ENCODE measurements around the gene ZNHIT6.

Gene ZNHIT6

DNA sequence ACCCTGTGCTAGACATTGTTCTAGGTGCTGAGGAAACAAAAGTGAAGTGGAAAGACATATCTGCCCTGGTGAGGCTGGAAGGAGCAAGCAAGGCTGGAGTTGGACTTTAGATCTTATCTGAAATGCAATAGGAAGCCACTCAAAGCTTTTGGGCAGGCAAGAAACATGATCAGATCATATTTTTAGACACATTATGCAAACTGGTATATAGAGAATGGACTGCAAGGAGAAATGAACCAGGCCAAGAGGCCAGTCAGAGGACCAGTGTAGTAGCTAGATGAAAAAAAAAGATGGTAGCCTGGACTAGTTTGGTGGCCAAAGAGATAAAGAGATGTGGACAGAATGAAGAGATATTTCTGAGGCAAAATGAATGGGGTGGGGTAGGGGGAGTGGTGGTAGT lies 81.4 kb downstream of the ZNHIT6 start:
- POLR2A ChIA-PET = no interaction called here
- Histone ChIP-seq H3K36me3 (ENCODE audit: control insufficient read depth in 2 of 2, insufficient read depth in 1 of 2, low read length in 2 of 2) (peaks cover 0 to 3% of the 10 kb centered on the region in 2 experiments; a peak in 1 of 3 replicates), H3K4me1 (ENCODE audit: control insufficient read depth, insufficient read depth, low read length) (peaks cover 9% of the 10 kb centered on the region), H3K4me3 (ENCODE audit: low read depth, low read length) (no peak overlapping the region), H3K27ac (ENCODE audit: extremely low read depth, low read depth, low read length) (no peak overlapping the region), H3K9me3 (ENCODE audit: control insufficient read depth, insufficient read depth, low read depth, low read length) (no peaks in the 10 kb centered on the region)
- TF ChIP-seq, protein P1, sequence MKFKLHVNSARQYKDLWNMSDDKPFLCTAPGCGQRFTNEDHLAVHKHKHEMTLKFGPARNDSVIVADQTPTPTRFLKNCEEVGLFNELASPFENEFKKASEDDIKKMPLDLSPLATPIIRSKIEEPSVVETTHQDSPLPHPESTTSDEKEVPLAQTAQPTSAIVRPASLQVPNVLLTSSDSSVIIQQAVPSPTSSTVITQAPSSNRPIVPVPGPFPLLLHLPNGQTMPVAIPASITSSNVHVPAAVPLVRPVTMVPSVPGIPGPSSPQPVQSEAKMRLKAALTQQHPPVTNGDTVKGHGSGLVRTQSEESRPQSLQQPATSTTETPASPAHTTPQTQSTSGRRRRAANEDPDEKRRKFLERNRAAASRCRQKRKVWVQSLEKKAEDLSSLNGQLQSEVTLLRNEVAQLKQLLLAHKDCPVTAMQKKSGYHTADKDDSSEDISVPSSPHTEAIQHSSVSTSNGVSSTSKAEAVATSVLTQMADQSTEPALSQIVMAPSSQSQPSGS (tag by site-specific recombination; IDR thresholded peaks at IDR 0.05; ENCODE audit: low read depth) = no peak
- TF ChIP-seq ZNF155 (tag by site-specific recombination; IDR thresholded peaks at IDR 0.05) (no peak), ZFP41 (tag by site-specific recombination; IDR thresholded peaks at IDR 0.05; ENCODE audit: borderline replicate concordance) (no peak), ZNF677 (tag by site-specific recombination; IDR thresholded peaks at IDR 0.05) (no peak), ZNF658 (tag by site-specific recombination; IDR thresholded peaks at IDR 0.05) (no peak), ZBTB21 (tag by site-specific recombination; IDR thresholded peaks at IDR 0.05) (no peak), ZBTB48 (tag by site-specific recombination; IDR thresholded peaks at IDR 0.05) (no peak), SP2 (tag by site-specific recombination; IDR thresholded peaks at IDR 0.05) (no peak), ZNF610 (tag by site-specific recombination; IDR thresholded peaks at IDR 0.05; ENCODE audit: borderline replicate concordance) (no peak), ZNF623 (tag by site-specific recombination; IDR thresholded peaks at IDR 0.05) (no peak), ZBTB20 (tag by site-specific recombination; IDR thresholded peaks at IDR 0.05) (no peak)
- TF ChIP-seq, protein P2, sequence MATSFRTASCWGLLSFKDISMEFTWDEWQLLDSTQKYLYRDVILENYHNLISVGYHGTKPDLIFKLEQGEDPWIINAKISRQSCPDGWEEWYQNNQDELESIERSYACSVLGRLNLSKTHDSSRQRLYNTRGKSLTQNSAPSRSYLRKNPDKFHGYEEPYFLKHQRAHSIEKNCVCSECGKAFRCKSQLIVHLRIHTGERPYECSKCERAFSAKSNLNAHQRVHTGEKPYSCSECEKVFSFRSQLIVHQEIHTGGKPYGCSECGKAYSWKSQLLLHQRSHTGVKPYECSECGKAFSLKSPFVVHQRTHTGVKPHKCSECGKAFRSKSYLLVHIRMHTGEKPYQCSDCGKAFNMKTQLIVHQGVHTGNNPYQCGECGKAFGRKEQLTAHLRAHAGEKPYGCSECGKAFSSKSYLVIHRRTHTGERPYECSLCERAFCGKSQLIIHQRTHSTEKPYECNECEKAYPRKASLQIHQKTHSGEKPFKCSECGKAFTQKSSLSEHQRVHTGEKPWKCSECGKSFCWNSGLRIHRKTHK (tag by site-specific recombination; IDR thresholded peaks at IDR 0.05) = no peak
- CTCF ChIA-PET = no interaction called here

DNA sequence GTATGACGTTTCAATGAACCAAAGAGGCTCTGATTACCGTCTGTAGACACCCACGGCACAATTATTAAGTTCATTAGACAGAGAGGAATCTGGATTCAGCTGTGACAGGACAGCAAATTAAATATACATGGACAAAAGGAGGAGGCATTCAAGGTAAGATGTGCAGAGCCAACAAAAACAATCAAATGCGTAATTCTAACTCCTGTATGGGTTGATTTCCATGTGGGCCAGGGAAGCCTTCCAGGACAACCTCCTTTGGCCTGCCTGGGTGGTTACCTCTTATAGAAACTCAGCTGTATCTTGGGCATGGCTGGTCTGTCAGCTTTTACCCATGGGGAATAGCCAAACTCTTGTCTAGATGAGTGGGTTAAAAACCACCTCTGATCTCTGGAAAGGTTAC lies 83.9 kb downstream of the ZNHIT6 start:
- Histone ChIP-seq H3K36me3 (ENCODE audit: control insufficient read depth in 2 of 2, insufficient read depth in 1 of 2, low read length in 2 of 2) (peaks cover 0 to 3% of the 10 kb centered on the region in 2 experiments; a peak in 1 of 3 replicates), H3K4me1 (ENCODE audit: control insufficient read depth, insufficient read depth, low read length) (peaks cover 9% of the 10 kb centered on the region), H3K9me3 (ENCODE audit: control insufficient read depth, insufficient read depth, low read depth, low read length) (no peaks in the 10 kb centered on the region), H3K4me3 (ENCODE audit: low read depth, low read length) (no peak overlapping the region), H3K27ac (ENCODE audit: extremely low read depth, low read depth, low read length) (no peak overlapping the region)
- ChIA-PET CTCF (interaction anchor here (1.0 kb wide), 1 partner anchor 12 kb away, joined by 3 read pairs; no protein-coding TSS in a partner anchor), POLR2A (no interaction called here)
- TF ChIP-seq ZBTB8A (tag by site-specific recombination; IDR thresholded peaks at IDR 0.05) = no peak

DNA sequence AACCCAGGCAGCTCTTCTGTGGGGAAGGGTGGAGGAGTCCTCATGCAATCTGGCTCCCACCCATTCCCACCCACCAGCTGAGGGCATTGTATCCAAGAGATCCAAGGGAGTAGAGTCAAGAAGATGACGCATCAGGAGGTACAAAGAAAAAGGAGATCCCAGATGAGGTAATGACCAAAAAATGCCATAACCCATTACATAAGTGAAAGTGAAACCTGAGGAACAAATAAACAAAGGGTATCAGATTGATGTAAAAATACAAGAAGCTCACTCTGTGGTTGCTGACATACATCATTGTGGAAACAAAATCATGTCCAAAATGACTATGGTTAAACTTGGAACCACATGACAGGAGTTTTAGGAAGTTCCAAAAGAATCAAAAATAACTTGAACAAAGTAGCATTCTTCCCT lies 85.2 kb downstream of the ZNHIT6 start:
- Histone ChIP-seq H3K36me3 (ENCODE audit: control insufficient read depth in 2 of 2, insufficient read depth in 1 of 2, low read length in 2 of 2) (peaks cover 0 to 3% of the 10 kb centered on the region in 2 experiments; a peak in 1 of 3 replicates), H3K4me3 (ENCODE audit: low read depth, low read length) (no peak overlapping the region), H3K9me3 (ENCODE audit: control insufficient read depth, insufficient read depth, low read depth, low read length) (no peaks in the 10 kb centered on the region), H3K4me1 (ENCODE audit: control insufficient read depth, insufficient read depth, low read length) (no peaks in the 10 kb centered on the region), H3K27ac (ENCODE audit: extremely low read depth, low read depth, low read length) (no peak overlapping the region)
- ChIA-PET CTCF (interaction anchor here (0.5 to 1.1 kb wide), 4 partner anchors 10 to 315 kb away, joined by 3 to 5 read pairs (median 4); partner anchors contain the start of gene ZNHIT6), POLR2A (interaction anchor here (0.6 to 1.3 kb wide), 4 partner anchors 38 to 397 kb away, joined by 3 to 7 read pairs (median 4); no protein-coding TSS in a partner anchor)
- TF ChIP-seq GFI1B (tag by site-specific recombination; IDR thresholded peaks at IDR 0.05) = 0 out of 2 replicates have a peak, but pooled peaks have one; percentile 23
- TF ChIP-seq, protein P3, sequence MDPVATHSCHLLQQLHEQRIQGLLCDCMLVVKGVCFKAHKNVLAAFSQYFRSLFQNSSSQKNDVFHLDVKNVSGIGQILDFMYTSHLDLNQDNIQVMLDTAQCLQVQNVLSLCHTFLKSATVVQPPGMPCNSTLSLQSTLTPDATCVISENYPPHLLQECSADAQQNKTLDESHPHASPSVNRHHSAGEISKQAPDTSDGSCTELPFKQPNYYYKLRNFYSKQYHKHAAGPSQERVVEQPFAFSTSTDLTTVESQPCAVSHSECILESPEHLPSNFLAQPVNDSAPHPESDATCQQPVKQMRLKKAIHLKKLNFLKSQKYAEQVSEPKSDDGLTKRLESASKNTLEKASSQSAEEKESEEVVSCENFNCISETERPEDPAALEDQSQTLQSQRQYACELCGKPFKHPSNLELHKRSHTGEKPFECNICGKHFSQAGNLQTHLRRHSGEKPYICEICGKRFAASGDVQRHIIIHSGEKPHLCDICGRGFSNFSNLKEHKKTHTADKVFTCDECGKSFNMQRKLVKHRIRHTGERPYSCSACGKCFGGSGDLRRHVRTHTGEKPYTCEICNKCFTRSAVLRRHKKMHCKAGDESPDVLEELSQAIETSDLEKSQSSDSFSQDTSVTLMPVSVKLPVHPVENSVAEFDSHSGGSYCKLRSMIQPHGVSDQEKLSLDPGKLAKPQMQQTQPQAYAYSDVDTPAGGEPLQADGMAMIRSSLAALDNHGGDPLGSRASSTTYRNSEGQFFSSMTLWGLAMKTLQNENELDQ (tag by site-specific recombination; IDR thresholded peaks at IDR 0.05; ENCODE audit: low read depth) = no peak
- TF ChIP-seq ZNF423 (tag by site-specific recombination; IDR thresholded peaks at IDR 0.05) = no peak
- 0 out of 2 replicates have a peak, but pooled peaks have one; percentile 33 for TF ChIP-seq GLIS1 (tag by site-specific recombination; IDR thresholded peaks at IDR 0.05)
- TF ChIP-seq ZBTB8A (tag by site-specific recombination; IDR thresholded peaks at IDR 0.05) = no peak
- 0 out of 2 replicates have a peak, but pooled peaks have one; percentile 17 for TF ChIP-seq FEZF1 (tag by site-specific recombination; IDR thresholded peaks at IDR 0.05)
- peak; percentile 81 for TF ChIP-seq ZBTB21 (tag by site-specific recombination; IDR thresholded peaks at IDR 0.05)
- TF ChIP-seq, protein P4, sequence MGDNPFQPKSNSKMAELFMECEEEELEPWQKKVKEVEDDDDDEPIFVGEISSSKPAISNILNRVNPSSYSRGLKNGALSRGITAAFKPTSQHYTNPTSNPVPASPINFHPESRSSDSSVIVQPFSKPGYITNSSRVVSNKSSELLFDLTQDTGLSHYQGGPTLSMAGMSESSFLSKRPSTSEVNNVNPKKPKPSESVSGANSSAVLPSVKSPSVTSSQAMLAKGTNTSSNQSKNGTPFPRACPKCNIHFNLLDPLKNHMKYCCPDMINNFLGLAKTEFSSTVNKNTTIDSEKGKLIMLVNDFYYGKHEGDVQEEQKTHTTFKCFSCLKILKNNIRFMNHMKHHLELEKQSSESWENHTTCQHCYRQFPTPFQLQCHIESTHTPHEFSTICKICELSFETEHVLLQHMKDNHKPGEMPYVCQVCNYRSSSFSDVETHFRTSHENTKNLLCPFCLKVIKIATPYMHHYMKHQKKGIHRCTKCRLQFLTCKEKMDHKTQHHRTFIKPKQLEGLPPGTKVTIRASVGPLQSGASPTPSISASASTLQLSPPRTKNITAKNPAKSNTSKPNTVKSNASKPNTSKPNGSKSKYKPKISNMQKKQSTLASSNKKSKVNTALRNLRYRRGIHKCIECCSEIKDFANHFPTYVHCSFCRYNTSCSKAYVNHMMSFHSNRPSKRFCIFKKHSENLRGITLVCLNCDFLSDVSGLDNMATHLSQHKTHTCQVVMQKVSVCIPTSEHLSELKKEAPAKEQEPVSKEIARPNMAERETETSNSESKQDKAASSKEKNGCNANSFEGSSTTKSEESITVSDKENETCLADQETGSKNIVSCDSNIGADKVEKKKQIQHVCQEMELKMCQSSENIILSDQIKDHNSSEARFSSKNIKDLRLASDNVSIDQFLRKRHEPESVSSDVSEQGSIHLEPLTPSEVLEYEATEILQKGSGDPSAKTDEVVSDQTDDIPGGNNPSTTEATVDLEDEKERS (tag by site-specific recombination; IDR thresholded peaks at IDR 0.05) = 0 out of 2 replicates have a peak, but pooled peaks have one; percentile 40
- no peak for TF ChIP-seq ZNF2 (tag by site-specific recombination; IDR thresholded peaks at IDR 0.05)
- peak; percentile 73 for TF ChIP-seq ZNF366 (tag by site-specific recombination; conservative IDR thresholded peaks at IDR 0.05)
- TF ChIP-seq, protein P5, sequence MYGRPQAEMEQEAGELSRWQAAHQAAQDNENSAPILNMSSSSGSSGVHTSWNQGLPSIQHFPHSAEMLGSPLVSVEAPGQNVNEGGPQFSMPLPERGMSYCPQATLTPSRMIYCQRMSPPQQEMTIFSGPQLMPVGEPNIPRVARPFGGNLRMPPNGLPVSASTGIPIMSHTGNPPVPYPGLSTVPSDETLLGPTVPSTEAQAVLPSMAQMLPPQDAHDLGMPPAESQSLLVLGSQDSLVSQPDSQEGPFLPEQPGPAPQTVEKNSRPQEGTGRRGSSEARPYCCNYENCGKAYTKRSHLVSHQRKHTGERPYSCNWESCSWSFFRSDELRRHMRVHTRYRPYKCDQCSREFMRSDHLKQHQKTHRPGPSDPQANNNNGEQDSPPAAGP (tag by site-specific recombination; IDR thresholded peaks at IDR 0.05) = peak; percentile 93
